HFF-Myc (cell line): ENCODE measurements around the gene CCDC107.

ENCODE experiments used
- DNase-seq: peaks from one replicate; pipeline ENCODE4 v3.0.0-alpha.2; 2011; ENCODE audit warnings: low read depth; ENCODE audit errors: extremely low read depth
- H3K4me3 ChIP-seq: replicated peaks from 2 replicates; pipeline ENCODE4 v1.5.1; 2011; ENCODE audit warnings: low read depth, mild to moderate bottlenecking, control low read depth, low read length
- CTCF ChIP-seq: IDR thresholded peaks from 2 replicates; pipeline ENCODE4 v1.5.1; 2012; ENCODE audit warnings: mild to moderate bottlenecking, low read depth, low read length, control low read depth; ENCODE audit errors: missing control alignments

CCDC107 gene

GRCh38 chr9:35664531-35665470, 6.7 kb downstream of the CCDC107 start, which contains the start of gene ARHGEF39:
Gene ARHGEF39 (minus strand): TSS chr9:35665195. CDS start chr9:35665169, 26 bp downstream.
- TF ChIP-seq CTCF = peak; percentile 19
- DNase-seq = no peak
- H3K4me3 ChIP-seq = peak within 1 kb of the TSS; percentile 71

- no peak for TF ChIP-seq CTCF
- peak overlapping the region; percentile 71 for H3K4me3 ChIP-seq
- no peak for DNase-seq
These were observed 7.4 kb downstream of the CCDC107 start for GRCh38 chr9:35665471-35665818.

- TF ChIP-seq CTCF = no peak
- DNase-seq = no peak
- H3K4me3 ChIP-seq = no peak overlapping the region
These were observed 8.0 kb downstream of the CCDC107 start for GRCh38 chr9:35666045-35666444.

- DNase-seq = no peak
- no peak for TF ChIP-seq CTCF
These were observed 8.5 kb downstream of the CCDC107 start for GRCh38 chr9:35666549-35666948.

GRCh38 chr9:35667939-35668338, 9.8 kb downstream of the CCDC107 start:
- no peak for DNase-seq
- H3K4me3 ChIP-seq = no peak overlapping the region
- no peak for TF ChIP-seq CTCF

More at GRCh38 chr9:35666549-35666948, 8.5 kb downstream of the CCDC107 start:
- H3K4me3 ChIP-seq = no peak overlapping the region

- no peak overlapping the region for H3K4me3 ChIP-seq
- no peak for TF ChIP-seq CTCF
- no peak for DNase-seq
These were observed 11.4 kb downstream of the CCDC107 start for GRCh38 chr9:35669331-35670145.
